BJ (cell line): ENCODE measurements around the gene SMC3. TPM values are rescaled to one million over a fixed set of nuclear protein-coding genes. Genes with fewer than 3 reads are reported as not detected.

ENCODE experiments used
- CTCF ChIA-PET: fragments of 350-600 bp; formaldehyde crosslinking; extraction: SDS; loops from one replicate; lab custom pipeline; 2021; ENCODE audit warnings: antibody characterized with exemption, inconsistent platforms; lab: Yijun Ruan, JAX
- POLR2A ChIA-PET: fragments of 300-600 bp; sonication (Branson Sonifier 250); formaldehyde crosslinking; extraction: SDS; loops from one replicate; lab custom pipeline; 2021; ENCODE audit warnings: antibody characterized with exemption; lab: Charles Lee
- DNase-seq: peaks from one replicate; pipeline ENCODE4 v3.0.0-alpha.2; 2011; ENCODE audit warnings: low read depth
- H3K27me3 ChIP-seq: 2 replicates; pipeline ENCODE4 v1.6.0; 2011; ENCODE audit warnings: low read length; ENCODE audit not compliant: control insufficient read depth, insufficient read depth
- H3K36me3 ChIP-seq: 2 replicates; pipeline ENCODE4 v1.5.1; 2011; ENCODE audit warnings: low read length; ENCODE audit not compliant: control insufficient read depth, insufficient read depth
- H3K4me3 ChIP-seq: 2 replicates; pipeline ENCODE4 v1.5.1; 2011; ENCODE audit warnings: low read depth, mild to moderate bottlenecking, control low read depth, low read length
- CTCF ChIP-seq: IDR thresholded peaks from 2 replicates; pipeline ENCODE4 v1.5.1; 2011; ENCODE audit warnings: low read depth, mild to moderate bottlenecking, control low read depth, inconsistent platforms, low read length, moderate library complexity; ENCODE audit not compliant: insufficient read depth
- polyA plus RNA-seq: library from polyadenylated mRNA; depleted of rRNA; stranded (reverse); fragments of >200 nt; gene quantifications from 2 replicates; pipeline ENCODE4 v1.2.3, GENCODE V29; 2011

SMC3 gene
- polyA plus RNA-seq, 1 experiment, result 5.7 TPM

- POLR2A ChIA-PET, result no interaction called here
- H3K27me3 ChIP-seq, result peaks cover 7% of the 10 kb centered on the region
- CTCF ChIA-PET, result no interaction called here
- H3K4me3 ChIP-seq, result no peak overlapping the region
- peak; percentile 26 for DNase-seq
- TF ChIP-seq CTCF, result no peak
- no peaks in the 10 kb centered on the region for H3K36me3 ChIP-seq
Observed at GRCh38 chr10:110629680-110630191, 62.2 kb downstream of the SMC3 start.

- DNase-seq, result no peak
- H3K4me3 ChIP-seq, result no peak overlapping the region
- no peaks in the 10 kb centered on the region for H3K36me3 ChIP-seq
- peaks cover 7% of the 10 kb centered on the region for H3K27me3 ChIP-seq
- TF ChIP-seq CTCF, result no peak
- CTCF ChIA-PET, result interaction anchor here (0.6 to 1.6 kb wide), 3 partner anchors 9 to 46 kb away, joined by 3 to 5 read pairs (median 3); no protein-coding TSS in a partner anchor
- POLR2A ChIA-PET, result no interaction called here
Observed at GRCh38 chr10:110631934-110632333, 64.4 kb downstream of the SMC3 start.

- Histone ChIP-seq H3K27me3 (peaks cover 6% of the 10 kb centered on the region), H3K36me3 (no peaks in the 10 kb centered on the region), H3K4me3 (no peak overlapping the region)
- ChIA-PET CTCF (interaction anchor here (0.6 to 1.2 kb wide), 4 partner anchors 8 to 45 kb away, joined by 3 to 5 read pairs (median 3); no protein-coding TSS in a partner anchor), POLR2A (no interaction called here)
- TF ChIP-seq CTCF, result no peak
- no peak for DNase-seq
Observed at GRCh38 chr10:110632591-110633215, 65.2 kb downstream of the SMC3 start.

- no peaks in the 10 kb centered on the region for H3K36me3 ChIP-seq
- ChIA-PET CTCF (interaction anchor here (0.9 kb wide), 1 partner anchor 13 kb away, joined by 3 read pairs; no protein-coding TSS in a partner anchor), POLR2A (interaction anchor here (0.7 kb wide), 1 partner anchor 237 kb away, joined by 3 read pairs; no protein-coding TSS in a partner anchor)
- no peak for TF ChIP-seq CTCF
- no peak for DNase-seq
- H3K27me3 ChIP-seq, result peaks cover 6% of the 10 kb centered on the region
- no peak overlapping the region for H3K4me3 ChIP-seq
Observed at GRCh38 chr10:110634527-110635209, 67.2 kb downstream of the SMC3 start.

GRCh38 chr10:110636572-110636931, 69.1 kb downstream of the SMC3 start:
- H3K36me3 ChIP-seq, result no peaks in the 10 kb centered on the region
- no peak overlapping the region for H3K4me3 ChIP-seq
- DNase-seq, result no peak
- no peak for TF ChIP-seq CTCF
- CTCF ChIA-PET, result interaction anchor here (1.1 to 1.6 kb wide), 2 partner anchors 35 to 38 kb away, joined by 3 read pairs; no protein-coding TSS in a partner anchor
- H3K27me3 ChIP-seq, result peaks cover 13% of the 10 kb centered on the region
- POLR2A ChIA-PET, result no interaction called here
